Tibial artery (tissue), 4 donors: ENCODE measurements around the gene BLVRB.

Experiments used
- DNase-seq, 2 donors: peaks; one replicate each; pipeline ENCODE4 v3.0.0-alpha.2; 2019
- H3K27ac ChIP-seq, 2 donors: fragments of 200-600 bp; sonication (generic) in 1 of 2; 1 replicate in 1 of 2; 2 replicates in 1 of 2; pipeline ENCODE4 v1.5.1; 2018 to 2019; ENCODE audit warnings: mild to moderate bottlenecking in 1 of 2
- H3K27me3 ChIP-seq, 2 donors: fragments of 200-600 bp; sonication (generic) in 1 of 2; one replicate each; pipeline versions ENCODE4 v1.5.1 to v1.6.0; 2016 to 2019
- H3K36me3 ChIP-seq, 3 donors: fragments of 200-600 bp; sonication (generic) in 2 of 3; one replicate each; pipeline ENCODE4 v1.5.1; 2016 to 2019; ENCODE audit warnings: mild to moderate bottlenecking in 2 of 3
- H3K4me1 ChIP-seq, 4 donors: fragments of 200-600 bp; sonication (generic) in 2 of 4; 1 replicate in 3 of 4; 2 replicates in 1 of 4; pipeline ENCODE4 v1.5.1; 2016 to 2019
- H3K4me3 ChIP-seq, 2 donors: fragments of 200-600 bp; sonication (generic) in 1 of 2; 1 replicate in 1 of 2; 2 replicates in 1 of 2; pipeline ENCODE4 v1.5.1; 2018 to 2019; ENCODE audit warnings: mild to moderate bottlenecking in 2 of 2
- H3K9me3 ChIP-seq, 3 donors: fragments of 200-600 bp; sonication (generic) in 1 of 3; one replicate each; pipeline ENCODE4 v1.5.1; 2016 to 2019
- intact Hi-C: fragments of 100-400 bp; cut with DNase I; formaldehyde crosslinking; loops from one replicate; pipeline ENCODE4 v1.15.0; 2023; ENCODE audit warnings: low total_unique reads
- TF ChIP-seq, protein P1 (sequence below), 2 experiments: fragments of 200-600 bp in 1 of 2; fragments of 450-650 bp in 1 of 2; IDR thresholded peaks; one replicate each; pipeline ENCODE4 v1.5.1; 2017 to 2019; ENCODE audit warnings: antibody characterized with exemption in 2 of 2, mild to moderate bottlenecking in 1 of 2, moderate library complexity in 1 of 2

BLVRB gene

DNA sequence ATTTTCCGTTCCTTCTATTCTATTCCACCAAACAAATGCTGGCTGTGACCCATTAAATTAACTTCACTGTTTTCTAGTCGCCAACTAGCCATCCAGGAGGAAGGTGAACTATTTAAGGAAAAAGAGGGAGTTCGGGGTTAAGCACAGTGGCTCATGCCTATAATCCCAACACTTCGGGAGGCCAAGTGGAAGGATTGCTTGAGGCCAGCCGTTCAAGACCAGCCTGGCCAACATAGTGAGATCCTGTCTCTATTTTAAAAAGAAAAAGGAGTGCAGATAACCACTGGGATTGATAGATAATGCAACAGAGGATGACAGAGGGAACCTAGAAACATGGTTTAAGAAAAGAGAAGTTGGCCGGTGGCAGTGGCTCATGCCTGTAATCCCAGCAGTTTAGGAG, 45.9 kb upstream of the BLVRB start:
- H3K9me3 ChIP-seq, result no peaks in the 10 kb centered on the region
- H3K27me3 ChIP-seq, result peaks cover 0 to 36% of the 10 kb centered on the region in 2 donors
- intact Hi-C loops, result no loop called here
- no peak overlapping the region for H3K4me3 ChIP-seq
- no peak for DNase-seq
- H3K36me3 ChIP-seq, result no peaks in the 10 kb centered on the region
- H3K4me1 ChIP-seq, result peaks cover 0 to 13% (median 9%) of the 10 kb centered on the region in 4 donors
- H3K27ac ChIP-seq, result no peak overlapping the region
- TF ChIP-seq, protein P1, sequence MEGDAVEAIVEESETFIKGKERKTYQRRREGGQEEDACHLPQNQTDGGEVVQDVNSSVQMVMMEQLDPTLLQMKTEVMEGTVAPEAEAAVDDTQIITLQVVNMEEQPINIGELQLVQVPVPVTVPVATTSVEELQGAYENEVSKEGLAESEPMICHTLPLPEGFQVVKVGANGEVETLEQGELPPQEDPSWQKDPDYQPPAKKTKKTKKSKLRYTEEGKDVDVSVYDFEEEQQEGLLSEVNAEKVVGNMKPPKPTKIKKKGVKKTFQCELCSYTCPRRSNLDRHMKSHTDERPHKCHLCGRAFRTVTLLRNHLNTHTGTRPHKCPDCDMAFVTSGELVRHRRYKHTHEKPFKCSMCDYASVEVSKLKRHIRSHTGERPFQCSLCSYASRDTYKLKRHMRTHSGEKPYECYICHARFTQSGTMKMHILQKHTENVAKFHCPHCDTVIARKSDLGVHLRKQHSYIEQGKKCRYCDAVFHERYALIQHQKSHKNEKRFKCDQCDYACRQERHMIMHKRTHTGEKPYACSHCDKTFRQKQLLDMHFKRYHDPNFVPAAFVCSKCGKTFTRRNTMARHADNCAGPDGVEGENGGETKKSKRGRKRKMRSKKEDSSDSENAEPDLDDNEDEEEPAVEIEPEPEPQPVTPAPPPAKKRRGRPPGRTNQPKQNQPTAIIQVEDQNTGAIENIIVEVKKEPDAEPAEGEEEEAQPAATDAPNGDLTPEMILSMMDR (IDR thresholded peaks at IDR 0.05), result no peak

GRCh38 chr19:40510526-40511115, 45.1 kb upstream of the BLVRB start:
- peaks cover 0 to 35% of the 10 kb centered on the region in 2 donors for H3K27me3 ChIP-seq
- no peak overlapping the region for H3K27ac ChIP-seq
- H3K4me3 ChIP-seq, result no peak overlapping the region
- no peaks in the 10 kb centered on the region for H3K36me3 ChIP-seq
- peaks cover 0 to 13% (median 9%) of the 10 kb centered on the region in 4 donors for H3K4me1 ChIP-seq
- H3K9me3 ChIP-seq, result no peaks in the 10 kb centered on the region
- DNase-seq, result no peak
- intact Hi-C loops, result no loop called here
- TF ChIP-seq, protein P1 (IDR thresholded peaks at IDR 0.05), result no peak

DNA sequence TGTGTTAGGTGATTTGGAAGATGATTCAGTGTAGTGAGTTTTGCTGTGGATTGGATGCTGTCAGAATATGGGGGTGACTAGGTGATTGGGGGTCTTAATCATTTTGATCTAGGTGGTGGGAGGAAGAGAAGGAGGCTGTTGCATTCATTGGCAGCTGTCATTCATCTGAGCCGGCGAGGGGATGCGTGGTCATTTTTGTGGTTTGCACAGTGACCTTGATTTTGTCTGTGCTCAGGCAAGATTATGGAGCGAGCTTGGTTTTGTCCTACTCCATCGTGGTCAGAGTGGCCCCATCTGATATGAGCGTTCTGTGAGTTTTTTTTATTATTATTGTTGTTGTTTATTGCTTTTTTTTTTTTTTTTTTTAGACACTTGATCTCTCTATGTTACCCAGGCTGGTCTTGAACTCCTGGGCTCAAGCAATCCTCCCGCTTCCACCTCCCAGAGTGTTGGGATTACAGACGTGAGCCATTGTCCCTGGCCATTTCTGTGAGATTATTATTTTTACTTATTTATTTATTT, 43.3 kb upstream of the BLVRB start:
- no peak overlapping the region for H3K4me3 ChIP-seq
- peaks cover 0 to 13% (median 9%) of the 10 kb centered on the region in 4 donors for H3K4me1 ChIP-seq
- H3K27ac ChIP-seq, result no peak overlapping the region
- TF ChIP-seq, protein P1 (IDR thresholded peaks at IDR 0.05), result no peak
- intact Hi-C loops, result no loop called here
- H3K27me3 ChIP-seq, result peaks cover 0 to 18% of the 10 kb centered on the region in 2 donors
- no peak for DNase-seq
- no peaks in the 10 kb centered on the region for H3K36me3 ChIP-seq
- no peaks in the 10 kb centered on the region for H3K9me3 ChIP-seq

DNA sequence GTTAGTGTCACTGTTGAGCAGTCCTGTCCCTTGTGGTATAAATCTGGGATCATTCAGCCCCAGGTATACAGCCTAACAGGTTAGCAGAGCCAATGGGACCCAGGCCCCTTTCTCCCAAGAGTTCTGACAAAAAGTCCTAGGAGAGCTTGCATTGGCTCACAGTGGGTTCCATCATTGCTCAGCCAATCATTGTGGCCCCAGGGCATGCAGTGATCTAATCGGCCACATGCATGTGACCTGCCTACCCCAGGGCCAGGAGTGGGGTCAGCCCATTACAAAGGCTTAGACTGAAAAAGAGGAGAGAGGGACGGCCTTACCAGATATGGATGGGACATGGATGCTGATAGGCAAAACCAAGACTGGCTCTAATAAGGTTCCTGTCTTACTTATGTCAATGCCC, 42.3 kb upstream of the BLVRB start:
- TF ChIP-seq, protein P1 (IDR thresholded peaks at IDR 0.05), result no peak
- H3K27me3 ChIP-seq, result peaks cover 0 to 9% of the 10 kb centered on the region in 2 donors
- peaks cover 0 to 8% (median 7%) of the 10 kb centered on the region in 4 donors for H3K4me1 ChIP-seq
- intact Hi-C loops, result no loop called here
- no peaks in the 10 kb centered on the region for H3K36me3 ChIP-seq
- H3K27ac ChIP-seq, result no peak overlapping the region
- no peak overlapping the region for H3K4me3 ChIP-seq
- no peak for DNase-seq
- no peaks in the 10 kb centered on the region for H3K9me3 ChIP-seq

DNA sequence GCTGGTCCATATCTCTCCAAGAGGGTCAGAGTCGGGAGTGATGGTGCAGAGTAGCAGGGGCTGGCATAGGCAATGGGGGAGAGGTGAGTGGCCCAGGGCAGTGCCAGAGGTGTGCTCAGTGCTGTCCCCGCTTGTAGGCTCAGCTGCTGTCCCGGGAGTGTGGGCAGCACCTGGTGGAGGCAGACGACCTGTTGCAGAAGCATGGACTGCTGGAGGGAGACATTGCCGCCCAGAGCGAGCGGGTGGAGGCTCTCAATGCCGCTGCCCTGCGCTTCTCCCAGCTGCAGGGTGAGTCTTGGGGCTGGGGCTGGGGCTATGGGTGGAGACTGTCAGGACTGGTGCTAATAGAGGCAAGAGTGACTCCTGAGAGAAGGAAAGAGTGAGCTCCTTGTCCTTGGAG, 40.6 kb upstream of the BLVRB start:
- no peak overlapping the region for H3K27ac ChIP-seq
- no peaks in the 10 kb centered on the region for H3K36me3 ChIP-seq
- no peak for DNase-seq
- no peak overlapping the region for H3K4me3 ChIP-seq
- H3K27me3 ChIP-seq, result no peaks in the 10 kb centered on the region
- H3K4me1 ChIP-seq, result no peaks in the 10 kb centered on the region
- TF ChIP-seq, protein P1 (IDR thresholded peaks at IDR 0.05), result no peak
- intact Hi-C loops, result no loop called here
- H3K9me3 ChIP-seq, result no peaks in the 10 kb centered on the region
